Activated CD4-positive, alpha-beta T cell treated with anti-CD3 and anti-CD28 coated beads, Interleukin-2, amount 50 U/mL, for 48 hours (primary cell): ENCODE measurements around the gene ZNF276.
"Not testable (repeated sequence)": the region's sequence is repeated elsewhere in the genome, so short reads cannot be mapped to it uniquely, and the experiment has no call there.

Experiments used
- DNase-seq, 2 experiments: peaks; one replicate each; pipeline ENCODE4 v3.0.0-alpha.2; 2020

Gene ZNF276

DNA sequence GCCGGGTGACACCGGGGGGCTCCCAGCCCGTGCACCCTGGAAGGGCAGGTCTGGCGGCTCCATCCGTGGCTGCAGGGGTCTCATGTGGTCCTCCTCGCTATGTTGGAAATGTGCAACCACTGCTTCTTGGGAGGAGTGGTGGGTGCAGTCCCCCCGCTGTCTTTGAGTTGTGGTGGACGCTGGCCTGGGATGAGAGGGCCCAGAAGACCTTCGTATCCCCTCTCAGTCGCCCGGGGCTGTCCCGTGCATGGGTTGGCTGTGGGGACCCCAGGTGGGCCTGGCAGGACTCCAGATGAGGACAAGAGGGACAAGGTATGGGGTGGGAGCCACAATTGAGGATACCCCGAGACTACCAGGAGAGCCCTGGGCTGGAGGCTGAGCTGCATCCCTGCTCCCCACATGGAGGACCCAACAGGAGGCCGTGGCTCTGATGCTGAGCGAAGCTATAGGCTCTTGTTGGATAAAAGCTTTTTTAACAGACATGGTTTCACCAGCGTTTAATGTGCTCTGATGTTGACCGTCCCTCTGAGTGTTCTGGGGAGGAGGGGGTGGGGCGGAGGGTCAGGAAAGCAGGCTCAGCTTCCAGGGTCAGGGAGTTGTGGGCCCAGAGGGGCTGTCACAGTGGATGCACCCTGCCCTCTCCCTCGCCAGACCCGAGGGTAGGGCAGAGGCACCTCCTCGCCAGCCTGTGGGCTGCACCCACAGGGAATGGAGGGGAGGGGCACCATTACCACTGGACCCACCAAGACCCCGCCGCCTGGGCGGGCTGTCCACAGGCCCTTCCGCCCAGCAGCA is 25.3 kb upstream of the ZNF276 start:
- no peak for DNase-seq

DNA sequence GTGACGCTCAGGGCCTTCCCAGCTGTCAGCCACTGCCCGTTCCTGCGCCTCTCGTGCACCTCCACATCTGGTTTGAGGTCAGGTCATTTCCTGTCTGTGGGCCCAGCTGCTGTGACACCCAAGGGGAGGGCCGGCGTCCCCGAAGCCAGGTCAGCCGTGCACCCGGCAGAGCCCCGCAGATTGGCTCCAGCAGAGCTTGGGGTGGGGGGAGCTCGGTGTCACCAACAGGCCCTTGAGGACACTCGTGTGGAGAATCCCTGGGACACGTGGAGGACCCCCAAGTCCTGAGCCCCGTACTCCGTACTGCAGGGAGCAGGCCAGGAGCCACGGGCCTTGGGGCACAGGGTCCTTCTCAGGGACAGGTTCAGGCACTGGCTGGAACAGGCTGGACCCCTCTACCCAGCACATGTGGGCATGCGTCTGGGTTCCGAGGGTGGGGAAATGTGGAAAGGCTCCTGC is 24.6 kb upstream of the ZNF276 start:
- no peak for DNase-seq

DNA sequence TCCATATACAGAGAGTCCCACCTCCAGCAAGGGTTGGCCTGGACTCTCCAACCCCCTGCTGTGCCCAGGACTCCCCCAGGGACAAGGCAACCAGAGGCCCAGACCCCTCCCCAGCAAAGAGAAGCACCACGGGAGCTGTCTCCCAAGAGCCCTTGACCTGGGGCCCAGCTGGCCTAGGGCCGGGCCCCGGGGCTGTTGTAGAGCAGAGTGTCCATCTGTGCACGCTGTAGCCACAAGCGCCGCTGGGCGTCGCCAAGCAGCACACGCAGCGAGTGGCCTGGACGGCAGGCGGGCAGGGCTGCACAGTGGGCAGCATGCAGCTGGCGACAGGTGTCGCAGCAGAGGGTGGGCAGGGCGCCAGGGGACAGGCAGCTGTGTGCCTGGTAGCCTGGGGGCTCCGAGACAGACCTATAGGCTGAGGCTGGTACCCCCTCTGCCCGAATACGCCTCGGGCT is 24.1 kb upstream of the ZNF276 start:
- DNase-seq, result no peak

DNA sequence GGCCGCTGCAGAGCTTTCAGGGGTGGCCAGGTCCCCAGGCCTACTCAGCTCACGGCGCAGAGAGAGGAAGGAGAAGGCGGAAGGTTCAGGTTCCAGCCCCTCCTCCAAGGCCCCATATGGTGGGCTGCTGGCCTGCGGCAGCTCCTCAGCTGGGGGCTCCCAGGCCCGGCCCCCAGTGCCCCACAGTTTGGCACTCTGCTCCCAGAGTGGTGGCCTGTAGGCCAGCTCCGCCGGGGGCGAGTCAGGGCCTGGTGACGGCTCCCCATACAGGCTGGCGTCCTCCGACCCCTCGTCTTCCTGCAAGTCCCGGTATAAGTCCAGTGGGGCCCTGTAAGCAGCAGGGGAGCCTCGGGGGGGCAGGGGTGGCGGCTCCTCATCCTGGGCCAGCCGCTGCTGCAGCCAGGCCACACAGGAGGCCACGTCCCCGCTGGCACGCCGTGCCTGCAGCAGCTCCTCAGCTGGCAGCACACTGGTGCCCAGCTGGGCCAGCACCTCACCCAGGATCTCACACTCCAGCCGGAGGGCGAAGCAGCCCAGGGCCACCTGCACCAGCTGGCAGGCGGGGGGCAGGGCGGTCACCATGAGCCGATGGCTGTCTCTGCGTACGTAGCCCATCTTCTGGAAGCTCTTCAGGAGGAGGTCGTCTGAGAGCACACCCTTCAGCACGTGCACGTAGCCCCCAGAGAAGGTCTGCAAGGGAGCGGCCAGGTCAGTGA is 23.6 kb upstream of the ZNF276 start:
- DNase-seq, result no peak

DNA sequence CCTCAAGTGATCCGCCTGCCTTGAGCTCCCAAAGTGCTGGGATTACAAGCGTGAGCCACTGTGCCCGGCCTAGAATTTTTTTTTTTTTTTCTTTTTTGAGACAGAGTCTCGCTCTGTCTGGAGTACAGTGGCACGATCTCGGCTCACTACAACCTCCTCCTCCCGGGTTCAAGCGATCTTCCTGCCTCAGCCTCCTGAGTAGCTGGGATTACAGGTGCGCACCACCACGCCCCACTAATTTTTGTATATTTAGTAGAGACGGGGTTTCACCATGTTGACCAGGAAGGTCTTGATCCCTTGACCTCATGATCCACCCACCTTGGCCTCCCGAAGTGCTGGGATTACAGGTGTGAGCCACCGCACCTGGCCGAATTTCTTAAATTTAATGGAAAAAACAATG is 22.6 kb upstream of the ZNF276 start:
- DNase-seq, result not testable (repeated sequence)

DNA sequence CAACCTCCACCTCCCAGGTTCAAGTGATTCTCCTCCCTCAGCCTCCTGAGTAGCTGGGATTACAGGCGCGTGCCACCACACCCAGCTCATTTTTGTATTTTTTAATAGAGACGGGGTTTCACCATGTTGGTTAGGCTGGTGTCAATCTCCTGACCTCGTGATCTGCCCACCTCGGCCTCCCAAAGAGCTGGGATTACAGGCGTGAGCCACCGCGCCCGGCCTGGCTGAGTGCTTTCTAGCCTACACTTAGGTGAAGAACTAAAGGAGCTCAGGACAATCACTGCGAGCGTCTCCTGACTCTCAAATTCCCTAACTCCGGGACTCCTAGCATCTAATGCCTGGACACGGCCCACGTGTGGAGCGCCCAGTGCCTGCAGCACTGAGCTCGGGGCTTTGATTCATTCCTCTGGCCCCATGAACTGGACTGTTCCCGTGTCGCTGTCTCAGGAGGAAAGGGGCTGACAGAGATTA is 21.7 kb upstream of the ZNF276 start:
- not testable (repeated sequence) for DNase-seq

DNA sequence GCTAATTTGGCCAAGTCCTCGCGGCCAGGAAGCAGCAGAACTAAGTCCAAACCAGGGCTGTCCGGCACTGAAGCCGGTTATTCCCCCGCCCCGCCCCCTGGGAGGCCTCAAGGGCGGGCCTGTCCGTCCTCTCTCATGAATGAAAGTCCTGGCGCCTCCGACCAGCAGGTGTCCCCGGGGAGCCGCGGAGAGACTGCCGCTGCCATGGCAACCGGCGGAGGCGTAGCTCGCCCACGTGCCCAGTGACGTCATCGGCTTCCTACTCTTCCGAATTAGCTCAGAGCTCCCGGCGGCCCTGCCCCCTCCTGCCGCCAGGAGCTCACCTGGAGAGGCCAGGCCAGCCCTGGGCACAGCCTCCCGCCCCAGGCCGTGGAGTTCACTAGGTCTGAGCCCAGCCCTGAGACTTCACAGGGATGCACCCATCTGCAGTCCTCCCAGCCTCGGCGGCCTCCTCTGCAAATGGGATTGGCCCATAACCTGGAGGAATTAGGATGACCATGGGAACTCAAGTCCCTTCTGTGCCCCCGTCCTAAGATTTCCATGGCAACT is 21.2 kb upstream of the ZNF276 start:
- peak; percentile 98 to 99 for DNase-seq

DNA sequence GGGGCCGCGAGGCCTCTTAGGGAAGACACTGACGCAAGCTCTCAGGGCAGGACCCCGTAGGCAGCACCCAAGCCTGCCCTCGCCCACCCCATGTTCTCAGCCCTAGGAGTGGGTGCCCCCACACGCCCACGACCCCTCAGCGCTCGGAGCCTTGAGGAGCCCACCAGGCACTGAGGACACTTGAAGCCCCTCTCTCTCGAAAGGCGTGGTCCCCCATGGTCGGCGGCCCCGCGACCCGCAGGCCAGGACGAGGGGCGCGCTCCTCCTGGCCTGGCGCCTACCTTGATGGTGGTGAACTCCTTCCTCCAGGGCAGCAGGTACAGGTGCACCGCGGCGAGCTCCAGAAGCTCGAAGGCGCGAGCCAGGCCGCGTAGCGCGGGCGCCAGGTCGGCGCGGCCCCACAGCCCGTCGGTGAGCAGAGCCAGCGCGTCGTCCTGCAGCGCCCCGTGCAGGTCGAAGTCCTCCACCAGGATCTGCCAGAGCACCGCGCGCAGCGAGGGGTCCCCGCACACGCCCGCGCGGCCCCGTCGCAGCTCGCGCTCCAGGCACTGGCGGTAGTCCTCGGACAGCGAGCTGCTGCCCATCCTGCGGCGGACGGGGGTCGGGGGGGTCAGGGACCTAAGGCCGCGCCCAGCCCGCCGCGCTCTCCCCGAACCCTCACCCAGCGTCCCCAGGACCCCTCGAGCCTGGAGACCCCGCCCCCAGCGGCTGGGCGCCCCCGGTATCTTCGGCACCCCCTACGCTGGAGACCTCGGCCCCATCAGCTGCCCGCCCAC is 20.5 kb upstream of the ZNF276 start:
- DNase-seq, result peak; percentile 46 to 54

DNA sequence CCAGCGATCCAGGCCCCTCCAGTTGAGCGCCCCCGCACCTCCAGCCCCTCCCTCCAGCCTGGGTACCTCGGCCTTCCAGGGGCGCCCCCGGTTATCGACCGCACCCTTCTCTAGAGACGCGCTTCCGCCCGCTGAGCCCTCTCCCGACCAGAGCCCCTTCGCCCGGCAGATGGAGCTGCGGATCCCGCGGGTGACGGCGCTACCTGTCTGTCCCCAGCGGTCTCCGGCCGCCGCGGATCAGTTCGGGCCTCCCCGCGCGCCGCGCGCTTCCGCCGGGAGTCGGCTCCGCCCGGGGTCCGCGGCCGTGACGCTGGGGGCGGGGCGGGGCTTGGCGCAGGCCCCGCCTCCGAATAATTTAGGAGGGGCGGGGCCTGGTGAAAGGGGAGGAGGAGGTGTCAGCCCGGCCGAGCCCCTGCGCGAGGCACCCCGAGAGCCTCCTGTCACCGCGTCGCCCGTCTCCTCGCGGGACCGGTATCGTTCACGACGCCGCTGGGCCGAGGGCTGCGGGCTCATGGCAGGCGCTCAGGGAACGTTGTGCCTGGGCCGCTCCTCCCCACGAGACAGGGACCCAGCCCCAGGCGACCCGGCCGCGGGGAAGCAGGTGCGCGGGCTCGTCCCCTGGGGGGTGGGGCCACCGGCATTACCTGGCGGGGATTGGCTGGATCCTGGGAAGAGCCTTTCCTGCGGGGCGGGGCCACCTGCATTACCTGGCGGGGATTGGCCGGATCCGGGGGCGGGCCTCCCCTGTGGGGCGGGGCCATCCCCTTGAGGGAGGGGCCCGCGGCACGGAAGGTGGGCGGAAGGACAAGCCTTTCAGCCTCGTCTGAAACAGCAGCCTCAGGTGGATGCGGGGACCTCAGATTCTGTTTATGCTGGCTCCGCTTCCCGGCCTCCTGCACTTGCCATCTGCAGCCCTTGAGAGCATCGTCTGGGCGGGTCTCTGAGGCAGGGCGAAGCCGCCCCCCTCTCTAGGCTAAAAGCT is 19.6 kb upstream of the ZNF276 start, which contains the start of gene SPATA2L:
SPATA2L (minus strand) TSS at position 281 of the 982 bp plus-strand sequence. CDS start 473 bp downstream, outside the sequence.
- peak; percentile 96 to 97 for DNase-seq

DNA sequence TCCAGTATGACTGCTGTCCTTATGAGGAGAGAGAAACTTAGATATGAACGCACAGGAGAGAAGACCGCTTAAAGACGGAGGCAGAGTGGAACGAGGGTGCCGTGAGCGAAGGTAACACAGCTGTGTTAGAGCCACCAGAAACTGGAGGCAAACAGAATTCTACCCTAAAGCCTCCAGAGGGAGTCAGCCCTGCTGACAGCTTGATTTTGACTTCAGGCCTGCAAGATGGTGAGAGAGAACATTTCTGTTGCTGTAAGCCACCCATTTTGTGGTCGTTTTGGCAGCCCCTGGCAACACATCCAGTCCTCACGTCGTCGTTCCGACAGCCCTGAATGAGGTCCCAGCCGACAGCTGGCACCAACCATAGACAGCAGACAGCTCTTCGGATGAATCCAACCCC is 17.1 kb upstream of the ZNF276 start:
- DNase-seq, result no peak

DNA sequence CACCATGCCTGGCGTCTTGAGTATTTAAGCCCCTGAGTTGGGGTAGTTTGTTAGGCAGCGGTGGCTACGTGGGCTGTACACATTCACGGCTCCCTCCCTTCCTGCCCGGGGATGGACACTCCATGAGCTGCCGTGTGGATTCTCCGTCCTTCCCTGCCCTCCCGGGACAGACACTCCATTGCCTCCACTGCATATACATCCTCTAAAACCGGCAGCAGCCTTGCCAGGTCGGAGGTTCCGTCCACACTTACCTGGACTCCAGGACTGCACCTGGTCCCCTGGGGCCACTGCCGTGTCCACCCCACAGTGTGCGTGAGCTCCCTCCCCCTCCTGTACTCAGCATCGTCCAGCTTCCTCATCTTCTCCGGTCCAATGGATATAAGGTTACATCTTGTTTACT is 16.3 kb upstream of the ZNF276 start:
- no peak for DNase-seq

DNA sequence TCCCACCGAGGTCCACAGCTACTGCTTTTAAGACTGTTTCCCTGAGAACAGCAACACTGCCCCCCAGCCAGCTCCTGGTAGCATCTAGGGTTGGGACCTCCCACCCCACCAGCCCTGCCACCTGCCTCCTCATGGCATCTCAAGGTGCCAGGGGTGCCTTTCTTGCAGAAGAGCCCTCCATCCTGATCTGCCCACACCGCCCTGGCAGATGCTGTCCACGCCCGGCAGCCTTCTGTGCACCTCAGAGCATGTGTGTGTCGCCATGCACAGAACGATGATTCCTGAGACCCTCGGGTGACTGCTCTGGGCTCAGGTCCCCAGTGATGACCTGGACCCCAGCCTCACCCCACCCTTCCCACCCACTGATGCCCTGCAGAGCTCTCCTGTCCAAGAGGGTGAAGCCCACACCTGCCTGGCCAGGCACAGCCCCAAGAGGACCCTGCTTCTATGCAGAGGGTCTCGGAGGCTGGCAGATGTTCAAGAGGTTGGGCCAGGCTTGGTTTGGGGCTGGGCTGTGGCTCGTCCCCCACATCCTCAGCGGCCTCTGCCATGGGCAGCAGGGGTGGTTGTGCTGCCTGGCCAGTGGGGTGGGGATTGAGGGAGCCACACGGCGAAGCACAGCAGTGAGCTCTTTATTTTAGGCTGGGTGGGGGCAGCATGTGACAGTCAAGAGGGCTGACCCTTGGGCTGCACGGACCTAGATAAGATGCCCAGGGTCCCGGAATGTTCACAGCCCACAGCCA is 14.6 kb upstream of the ZNF276 start:
- no peak for DNase-seq

DNA sequence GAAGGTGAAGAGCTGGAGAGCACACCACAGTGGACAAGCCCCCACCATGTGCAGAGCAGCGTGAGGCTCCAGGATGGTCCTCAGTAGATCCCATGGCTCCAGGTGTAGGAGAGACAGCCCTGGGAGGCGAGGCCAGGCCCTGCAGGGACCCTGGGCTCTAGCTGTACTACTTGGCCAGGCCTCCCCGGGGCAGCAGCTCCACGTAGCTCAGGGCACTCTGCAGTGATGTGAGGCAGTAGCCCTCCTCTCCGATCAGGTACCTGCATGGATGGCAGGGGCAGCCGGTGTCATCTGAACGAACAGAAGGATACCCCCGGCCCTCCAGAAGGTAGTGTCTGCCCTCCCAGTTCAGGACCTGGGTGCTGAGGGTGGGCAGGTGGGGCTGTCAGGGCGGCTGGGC is 13.6 kb upstream of the ZNF276 start:
- no peak for DNase-seq

DNA sequence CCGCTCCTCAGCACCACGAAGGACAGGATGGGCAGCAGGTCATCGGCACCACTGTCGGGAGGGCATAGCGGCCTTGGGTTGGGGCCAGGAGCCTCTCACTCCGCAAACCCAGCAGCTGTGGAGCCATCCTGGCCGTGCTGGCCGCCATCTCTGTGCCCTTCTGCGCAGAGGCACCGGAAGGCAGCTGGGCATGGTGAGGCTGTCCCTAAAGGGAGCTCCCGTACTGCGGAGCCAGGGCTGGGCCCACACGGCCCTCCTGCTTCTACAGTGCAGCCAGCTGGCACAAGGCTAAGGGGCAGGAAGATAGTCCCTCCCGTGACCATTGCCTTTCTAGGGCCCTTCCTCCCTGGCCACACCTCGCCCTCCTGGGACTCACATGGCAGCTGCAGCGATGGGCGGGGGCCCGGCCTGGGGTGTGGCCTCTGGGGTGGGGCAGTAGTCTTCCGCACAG is 12.8 kb upstream of the ZNF276 start:
- no peak for DNase-seq

DNA sequence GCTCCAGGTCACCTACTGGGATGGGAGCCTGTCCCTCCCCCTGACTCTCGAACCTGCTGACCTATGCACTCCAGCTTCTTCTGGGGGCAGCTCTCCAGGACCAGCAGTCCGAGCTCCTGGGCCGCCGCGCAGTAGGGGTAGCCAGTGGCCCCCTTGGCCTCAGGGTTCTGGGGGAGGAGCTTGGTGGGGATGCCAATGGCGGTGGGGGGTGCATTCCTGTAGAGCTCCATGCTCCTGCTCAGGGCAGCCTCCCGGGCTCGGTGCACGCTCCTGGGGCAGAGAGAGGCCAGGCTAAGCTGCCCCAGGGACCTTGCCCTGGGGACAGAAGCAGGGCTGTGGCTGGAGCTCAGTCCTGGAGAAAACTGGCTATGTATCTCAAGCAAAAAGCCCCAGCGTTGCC is 12.2 kb upstream of the ZNF276 start:
- DNase-seq, result no peak

DNA sequence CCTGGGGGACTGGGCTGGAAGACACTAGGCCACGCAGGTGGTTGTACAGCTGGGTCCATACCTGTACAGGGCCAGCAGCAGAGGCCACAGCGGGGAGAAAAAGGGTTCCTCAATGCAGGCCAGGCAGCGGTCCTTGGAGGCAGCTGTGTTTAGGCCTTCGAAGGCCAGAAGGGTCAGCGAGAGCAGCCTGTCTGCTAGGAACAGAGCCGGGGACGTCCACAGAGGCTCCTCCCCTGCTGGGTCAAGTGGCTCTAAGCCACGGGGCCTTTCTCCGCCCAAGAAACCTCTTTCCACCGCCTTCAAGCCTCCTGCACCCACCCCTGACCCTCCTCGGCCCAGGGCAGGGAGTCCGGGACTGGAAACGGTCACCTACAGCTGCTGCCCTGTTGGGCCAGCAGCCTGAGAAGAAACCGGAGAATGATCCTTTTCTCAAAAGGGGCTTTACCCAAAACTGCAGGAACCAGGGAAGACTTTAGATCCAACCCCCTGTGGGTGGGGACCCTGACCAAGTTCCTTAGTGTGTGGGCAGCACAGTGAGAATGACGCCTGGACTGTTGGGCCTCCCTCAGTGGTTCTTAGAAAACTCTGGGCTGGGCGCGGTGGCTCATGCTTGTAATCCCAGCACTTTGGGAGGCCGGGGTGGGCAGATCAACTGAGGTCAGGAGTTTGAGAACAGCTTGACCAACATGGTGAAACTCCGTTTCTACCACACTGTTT is 11.5 kb upstream of the ZNF276 start:
- DNase-seq, result no peak

DNA sequence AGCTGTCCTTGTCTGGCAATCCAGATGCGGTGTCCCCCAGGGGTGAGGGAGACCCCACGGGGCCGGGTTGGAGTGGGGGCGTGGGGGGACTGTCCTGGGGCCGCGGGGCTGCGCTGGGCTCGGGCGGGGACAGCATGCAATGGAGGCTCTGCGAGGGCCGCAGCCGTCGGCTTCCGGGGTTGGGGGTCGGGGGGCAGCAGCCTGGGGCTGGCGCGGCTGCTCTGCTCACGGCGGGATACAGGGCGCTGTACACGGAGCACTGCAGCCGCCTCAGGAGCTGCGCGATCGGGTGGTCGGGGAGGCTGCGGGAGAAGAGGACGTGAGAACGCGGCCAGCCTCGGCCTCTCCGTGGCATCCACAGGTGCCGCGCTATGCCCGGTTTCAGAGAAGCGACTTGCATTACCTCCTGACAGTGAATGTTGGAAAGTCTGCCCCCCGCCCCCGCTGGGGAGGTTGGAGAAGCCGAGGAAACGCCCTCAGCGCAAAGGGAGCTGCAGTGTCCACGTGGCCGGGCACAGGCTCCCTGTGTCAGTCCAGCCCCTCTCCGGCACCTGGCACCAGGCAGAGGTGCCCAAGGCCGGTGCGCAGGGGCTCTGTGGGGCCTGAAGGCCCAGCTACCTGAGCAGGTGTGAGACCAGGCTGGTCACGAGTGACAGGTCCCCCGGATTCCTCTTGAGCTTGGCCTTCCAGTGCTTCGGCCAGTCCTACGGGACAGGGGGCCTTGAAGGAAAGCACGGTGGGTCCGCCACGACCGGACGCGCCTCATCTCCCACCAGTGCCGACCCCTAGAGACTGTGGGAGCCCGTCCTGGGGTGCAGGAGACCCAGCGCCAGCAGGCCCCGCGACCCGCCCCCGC is 10.4 kb upstream of the ZNF276 start:
- DNase-seq, result no peak

DNA sequence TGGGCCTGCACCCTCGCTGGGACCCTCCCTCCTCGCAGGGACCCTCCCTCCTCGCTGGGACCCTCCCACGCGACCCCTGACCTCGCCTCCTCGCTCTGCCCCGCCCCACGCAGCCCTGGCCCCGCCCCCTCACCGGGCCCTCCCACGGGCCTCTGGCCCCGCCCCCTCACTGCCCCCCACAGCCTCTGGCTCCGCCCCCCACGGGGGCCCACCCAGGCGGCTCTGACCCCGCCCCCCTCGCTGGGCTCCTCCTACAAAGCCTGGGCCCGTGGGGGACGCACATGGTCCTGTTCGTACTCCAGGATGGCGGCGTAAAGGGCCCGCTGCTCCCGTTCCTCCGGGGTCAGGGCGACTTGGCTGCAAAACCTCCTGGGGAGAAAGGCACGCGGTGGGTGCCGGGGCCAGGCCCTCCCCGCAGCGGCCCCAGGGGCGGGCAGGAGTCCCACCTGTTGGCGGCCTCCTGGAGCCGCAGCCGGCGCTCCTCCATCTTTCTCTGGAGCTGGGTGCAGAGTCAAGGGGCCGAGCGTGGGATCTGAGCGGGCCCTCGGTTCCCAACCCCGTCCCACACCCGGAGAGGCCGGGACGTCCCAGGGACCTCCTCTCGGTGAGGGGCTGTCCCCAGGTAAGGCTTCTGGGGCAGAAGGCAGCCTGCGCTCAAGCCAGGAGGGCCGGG is 9.6 kb upstream of the ZNF276 start:
- DNase-seq, result peak; percentile 86 to 87
